ENCODE measurements around the gene PDE4D. TPM values are rescaled to one million over a fixed set of nuclear protein-coding genes. Genes with fewer than 3 reads are reported as not detected.

Gene PDE4D
- polyA plus RNA-seq, 1 donor = 40.8 TPM

GRCh38 chr5:59276325-59276675 is 617.2 kb downstream of the PDE4D start:
- DNase-seq = no peak

DNA sequence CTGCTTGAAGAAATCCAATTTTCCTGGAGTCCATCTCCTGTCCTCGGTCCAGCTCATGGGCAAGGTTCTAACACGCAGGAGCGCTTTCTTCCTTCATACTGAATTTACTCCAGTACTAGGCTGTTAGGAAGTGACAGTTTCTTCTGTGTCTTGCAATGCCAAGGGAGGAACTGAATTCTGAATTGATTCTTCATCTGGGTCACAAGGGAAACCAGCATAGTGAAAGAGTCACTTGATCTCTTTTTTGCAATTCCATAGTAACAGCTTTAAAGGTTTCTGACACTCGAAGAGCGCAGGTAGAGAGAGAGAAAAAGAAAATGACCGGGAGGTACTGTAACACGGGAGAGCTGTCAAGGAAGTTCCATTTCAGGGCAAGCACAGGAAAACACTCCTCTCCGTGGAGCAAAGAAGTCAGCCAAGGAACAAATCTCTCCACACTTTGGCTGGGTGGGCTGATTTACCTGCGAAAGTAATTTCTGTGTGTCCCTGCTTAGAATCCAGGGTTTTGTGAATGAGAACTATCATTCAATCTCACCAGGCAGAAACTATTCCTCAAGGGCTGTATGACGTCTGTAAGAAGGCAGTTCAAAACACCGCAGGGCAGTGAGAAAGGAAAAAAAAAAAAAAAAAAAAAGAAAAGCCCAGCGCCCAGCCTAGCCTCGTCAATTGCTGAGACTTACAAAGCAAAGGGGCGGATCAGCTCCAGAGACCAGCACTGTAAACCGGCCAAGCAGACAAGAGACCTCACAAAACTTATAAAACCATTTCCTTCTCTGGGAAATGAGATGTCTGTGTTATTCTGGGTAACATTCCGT is 617.8 kb downstream of the PDE4D start:
- peak; percentile 82 for DNase-seq

DNA sequence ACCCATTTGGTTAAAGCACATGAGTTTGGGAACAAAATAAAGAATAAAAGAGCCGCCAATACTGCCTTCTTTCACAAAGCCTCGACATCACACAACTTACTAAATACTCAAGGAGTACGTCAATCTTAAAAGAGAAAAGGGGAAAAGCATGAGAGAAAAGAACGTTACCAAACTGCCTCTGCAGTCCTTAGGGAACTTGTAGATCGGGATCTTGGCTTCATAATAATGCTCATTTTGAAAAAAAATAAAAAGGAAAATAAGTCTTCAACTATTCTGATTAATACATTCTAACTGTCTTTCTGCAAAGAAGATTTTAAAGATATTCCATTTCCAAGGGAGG is 618.4 kb downstream of the PDE4D start:
- no peak for DNase-seq

GRCh38 chr5:59274106-59274636 is 619.4 kb downstream of the PDE4D start:
- DNase-seq = no peak

DNA sequence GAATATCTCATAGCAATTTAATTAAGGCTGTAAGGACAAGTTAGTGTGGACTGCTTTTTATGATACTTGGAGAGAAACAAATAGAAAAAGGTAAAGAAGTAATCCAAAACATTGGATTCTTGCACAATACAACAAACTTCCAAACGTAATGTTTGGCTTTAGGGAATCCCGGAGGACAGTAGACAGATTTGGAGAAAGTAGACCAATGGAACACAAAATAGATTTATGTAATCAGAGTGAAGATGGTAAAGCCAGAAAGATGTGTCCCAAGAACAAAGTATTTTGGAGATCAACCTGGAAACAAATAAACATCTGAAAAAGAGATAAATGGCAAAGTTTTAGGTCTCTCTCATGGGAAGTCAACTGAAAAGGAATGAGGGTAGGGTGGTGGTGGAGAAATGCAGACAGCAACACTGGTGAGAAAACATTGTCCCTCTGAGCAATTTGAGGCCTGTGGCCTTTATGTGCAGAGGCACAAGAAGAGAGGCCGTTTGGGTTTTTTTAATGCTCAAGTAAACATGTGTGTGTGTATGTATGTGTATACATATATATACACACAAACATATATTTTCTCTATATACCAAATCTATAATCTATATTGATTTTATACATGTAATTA is 620.6 kb downstream of the PDE4D start:
- no peak for DNase-seq

DNA sequence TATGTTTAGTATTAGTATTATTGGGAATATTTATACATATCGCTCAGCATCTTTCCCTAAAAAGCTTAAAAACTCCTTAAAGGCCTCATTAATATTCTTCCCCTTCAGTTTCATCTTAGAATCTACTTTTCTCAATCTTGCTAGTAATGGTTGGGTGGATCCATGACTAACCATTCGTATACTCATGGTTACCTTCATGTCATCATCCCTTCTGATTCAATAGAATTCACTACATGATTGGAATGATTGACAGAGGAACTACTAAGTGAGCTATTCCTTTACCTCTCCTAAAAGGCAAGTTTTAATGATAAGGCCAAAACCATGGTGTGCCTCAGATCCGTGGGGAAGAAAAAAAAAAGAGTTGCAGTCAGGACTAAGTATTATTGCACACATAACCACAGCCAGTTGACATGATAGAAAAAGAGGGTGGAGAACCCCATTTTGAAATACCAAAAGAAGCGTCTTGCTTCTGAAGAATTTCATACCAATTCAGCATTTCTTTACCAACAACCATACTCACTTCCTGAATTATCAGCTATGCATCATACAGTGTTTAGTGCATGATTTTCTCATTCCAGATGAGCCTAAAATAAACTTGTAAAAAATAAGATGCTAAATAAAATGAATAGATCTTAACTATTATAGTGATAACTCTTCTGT is 624.6 kb downstream of the PDE4D start:
- DNase-seq = no peak

DNA sequence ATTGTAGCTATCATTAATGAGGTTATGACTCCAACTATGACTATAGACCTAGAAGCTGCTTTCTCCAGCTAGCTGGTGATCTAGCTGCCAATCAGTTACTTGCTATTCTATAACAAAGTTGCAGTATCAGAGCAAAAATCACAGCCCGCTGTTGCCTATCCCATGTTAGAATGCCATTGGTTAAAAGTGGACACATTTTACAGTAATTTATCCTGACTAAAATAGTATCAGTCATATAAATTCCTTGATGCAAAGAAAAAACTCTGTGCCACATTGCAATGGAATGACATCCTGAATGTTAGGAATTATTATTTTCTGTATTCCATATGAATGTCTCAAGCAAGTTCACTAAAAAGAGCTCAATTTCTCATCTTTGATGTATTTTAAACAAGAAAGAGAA is 626.5 kb downstream of the PDE4D start:
- no peak for DNase-seq

DNA sequence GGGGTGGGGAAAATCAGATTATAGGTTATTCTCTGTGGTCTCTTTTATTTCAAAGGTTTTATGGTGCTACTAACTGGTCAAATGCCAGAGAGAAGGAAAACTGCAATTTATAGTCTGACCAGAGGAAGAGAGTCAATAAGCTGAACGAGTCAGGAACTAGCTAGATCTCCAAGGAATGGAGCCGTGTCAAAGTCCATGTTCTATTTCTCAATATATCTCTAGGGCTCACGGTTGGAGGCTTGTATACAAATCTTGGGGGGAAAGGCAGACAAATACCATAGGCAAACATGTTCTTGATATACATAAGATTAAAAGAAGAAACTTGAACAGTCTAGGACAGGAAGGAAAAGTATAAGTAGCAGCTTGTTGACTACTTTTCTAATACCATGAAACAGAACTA is 627.1 kb downstream of the PDE4D start:
- no peak for DNase-seq

GRCh38 chr5:59264639-59265245 is 628.8 kb downstream of the PDE4D start:
- DNase-seq = no peak

DNA sequence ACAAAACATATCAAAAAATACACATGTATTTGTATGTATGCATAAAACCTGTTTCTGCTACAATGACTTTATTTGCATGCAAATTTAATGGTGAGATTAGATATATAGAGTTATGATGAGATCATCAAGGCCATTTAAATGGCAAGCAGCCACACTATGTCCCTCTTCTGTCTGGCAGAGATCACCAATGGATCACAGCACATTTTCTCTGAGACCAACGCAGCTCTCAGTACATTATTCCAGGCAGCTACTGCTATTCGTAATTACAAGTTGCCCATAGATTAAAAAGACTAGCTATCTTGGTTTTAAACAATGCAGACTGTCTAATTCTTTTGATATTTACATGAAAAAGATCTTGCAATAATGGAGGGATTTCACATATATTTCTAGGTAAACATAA is 629.5 kb downstream of the PDE4D start:
- no peak for DNase-seq

DNA sequence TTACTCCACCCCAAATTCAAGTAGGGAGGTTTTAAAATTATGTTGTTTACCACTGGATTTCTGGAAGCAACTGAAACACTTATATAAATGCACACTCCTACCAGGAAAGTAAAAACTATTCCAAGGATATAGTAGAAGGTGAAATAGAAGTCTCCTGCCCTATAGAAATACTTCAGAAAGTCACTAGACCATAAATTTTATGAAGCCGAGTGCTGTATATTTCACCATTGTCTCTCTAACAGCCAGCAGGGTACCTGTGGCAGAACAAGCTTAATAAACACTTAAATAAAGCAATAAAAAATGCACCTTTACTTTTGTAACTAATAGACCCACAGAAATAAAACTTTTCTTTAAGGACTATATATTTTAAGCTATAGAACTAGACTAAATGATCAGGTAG is 631.6 kb downstream of the PDE4D start:
- no peak for DNase-seq

DNA sequence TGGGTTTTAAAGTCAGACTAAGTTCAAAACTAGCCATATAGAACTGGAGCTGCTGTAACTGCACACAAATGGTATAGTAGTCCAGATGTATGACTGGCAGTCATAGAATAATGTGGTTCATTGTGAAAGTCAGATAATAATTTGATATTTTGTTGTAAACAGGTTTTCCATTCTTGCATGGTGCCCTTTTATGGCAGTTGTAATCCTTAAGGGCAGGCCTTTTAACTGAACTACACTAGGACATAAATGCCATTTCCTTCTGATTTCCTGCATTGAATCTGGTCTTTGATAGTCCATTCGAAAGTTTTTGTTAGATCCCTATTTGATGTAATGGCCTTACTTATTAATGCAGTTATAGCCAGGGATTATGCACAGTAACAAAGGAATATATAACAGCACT is 632.6 kb downstream of the PDE4D start:
- no peak for DNase-seq

DNA sequence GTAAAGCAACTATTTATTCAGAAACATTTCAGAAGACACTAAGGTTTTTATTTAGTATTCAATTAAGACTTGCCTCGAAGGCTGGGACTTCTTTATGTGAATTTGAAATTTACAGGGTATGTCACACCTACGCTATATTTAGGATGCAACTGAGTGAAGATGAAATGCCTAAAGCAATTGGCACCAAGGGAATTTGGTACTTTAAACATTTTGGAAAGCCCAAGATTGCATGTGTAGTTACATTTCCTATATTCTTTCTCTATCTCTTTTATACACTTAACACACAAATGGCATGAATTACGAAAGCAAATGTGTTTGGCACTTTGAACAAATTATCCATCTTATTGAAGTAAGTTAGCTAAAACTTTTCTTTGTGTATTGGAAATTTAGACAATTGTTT is 633.3 kb downstream of the PDE4D start:
- no peak for DNase-seq

DNA sequence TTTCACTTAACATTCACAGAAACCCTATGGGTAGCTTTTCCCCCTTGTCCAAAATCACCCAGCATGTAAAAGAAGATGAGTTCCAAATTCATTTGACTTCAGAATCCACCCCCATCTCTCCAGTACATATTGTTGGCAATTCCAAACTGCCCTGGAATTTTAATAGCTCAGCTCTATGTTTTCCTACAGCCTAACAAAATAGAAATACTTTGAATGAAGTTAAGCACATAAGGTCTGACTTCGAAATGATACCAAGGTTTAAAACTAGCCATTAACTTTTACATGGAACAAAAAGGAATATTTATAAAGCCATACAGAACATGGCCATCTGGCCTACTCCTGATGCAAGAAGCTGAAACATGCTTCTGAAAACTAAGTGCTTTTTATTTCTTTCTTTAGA is 634.3 kb downstream of the PDE4D start:
- no peak for DNase-seq

DNA sequence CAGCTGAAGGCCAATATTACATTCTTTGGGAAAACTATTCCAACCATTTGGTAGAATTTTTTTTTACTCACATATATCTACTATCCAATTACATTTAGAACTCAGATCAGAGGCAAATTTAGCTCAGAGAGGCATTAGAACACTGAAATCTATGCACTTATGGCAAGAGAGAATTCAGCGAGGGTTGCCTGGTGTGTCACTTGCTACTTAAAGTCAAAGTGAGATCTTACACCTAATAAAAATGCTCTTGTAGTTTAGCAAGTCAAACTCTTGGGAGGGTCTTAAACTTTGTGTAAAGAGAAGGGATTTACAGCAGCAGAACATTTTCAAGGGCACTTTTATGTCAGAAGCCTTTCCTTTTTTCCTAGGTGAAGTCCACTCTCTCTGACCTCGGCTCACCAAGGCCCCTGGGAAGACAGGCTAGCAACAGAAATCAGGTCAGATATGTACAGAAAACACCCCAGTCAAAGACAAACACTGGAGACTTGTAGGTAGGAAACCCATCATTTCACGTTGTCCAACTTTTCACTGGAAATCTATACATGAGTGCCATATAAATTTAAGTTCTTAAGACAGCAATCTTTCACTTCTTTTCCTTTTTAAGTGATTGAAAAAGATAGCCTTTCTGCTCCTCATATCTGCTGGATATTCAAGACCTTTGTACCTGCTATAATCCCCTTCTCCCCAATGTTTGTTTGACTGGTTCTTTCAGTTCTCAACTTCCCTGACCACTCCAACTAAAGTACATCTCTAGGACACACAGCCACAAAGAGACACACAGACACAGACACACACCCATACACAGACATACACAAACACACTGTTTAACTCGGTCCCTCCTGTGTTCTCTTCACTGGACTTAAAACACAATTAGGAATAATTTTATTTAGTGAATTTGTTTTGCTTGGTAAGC is 635.8 kb downstream of the PDE4D start:
- DNase-seq = no peak

GRCh38 chr5:59256331-59256730 is 637.2 kb downstream of the PDE4D start:
- DNase-seq = no peak

GRCh38 chr5:59254055-59254687 is 639.4 kb downstream of the PDE4D start:
- no peak for DNase-seq

- no peak for DNase-seq
Observed at GRCh38 chr5:59253625-59254024, 639.9 kb downstream of the PDE4D start.

DNA sequence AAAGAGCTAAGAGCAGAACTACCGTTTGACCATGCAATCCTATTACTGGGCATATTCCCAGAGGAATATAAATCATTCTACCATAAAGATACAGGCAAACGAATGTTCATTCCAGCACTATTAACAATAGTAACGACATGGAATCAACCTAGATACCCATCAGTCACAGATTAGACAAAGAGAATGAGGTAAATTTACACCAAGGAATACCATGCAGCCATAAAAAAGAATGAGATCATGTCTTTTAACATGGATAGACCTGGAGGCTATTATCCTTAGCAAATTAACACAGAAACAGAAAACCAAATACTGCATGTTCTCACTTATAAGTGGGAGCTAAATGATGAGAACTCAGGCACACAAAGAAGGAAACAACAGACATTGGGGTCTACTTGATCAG is 641.9 kb downstream of the PDE4D start:
- DNase-seq = no peak

DNA sequence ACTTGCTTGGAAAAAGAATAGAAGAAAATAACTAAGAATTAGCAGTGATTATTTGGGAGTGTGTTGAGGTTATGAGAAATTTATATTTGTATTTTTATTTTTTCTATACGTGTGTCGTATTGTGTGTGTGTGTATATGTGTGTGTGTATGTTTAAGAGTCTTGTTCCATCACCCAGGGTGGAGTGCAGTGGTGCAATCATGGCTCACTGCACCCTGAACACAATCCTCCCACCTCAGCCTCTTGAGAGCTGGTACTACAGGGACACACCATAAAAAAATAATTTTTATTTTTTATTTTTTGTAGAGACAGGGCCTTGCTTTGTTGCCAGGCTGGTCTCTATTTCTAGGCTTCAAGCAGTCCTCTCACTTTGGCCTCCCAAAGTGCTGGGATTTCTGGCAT is 643.8 kb downstream of the PDE4D start:
- no peak for DNase-seq

- no peak for DNase-seq
Observed at GRCh38 chr5:59249160-59249559, 644.4 kb downstream of the PDE4D start.

DNA sequence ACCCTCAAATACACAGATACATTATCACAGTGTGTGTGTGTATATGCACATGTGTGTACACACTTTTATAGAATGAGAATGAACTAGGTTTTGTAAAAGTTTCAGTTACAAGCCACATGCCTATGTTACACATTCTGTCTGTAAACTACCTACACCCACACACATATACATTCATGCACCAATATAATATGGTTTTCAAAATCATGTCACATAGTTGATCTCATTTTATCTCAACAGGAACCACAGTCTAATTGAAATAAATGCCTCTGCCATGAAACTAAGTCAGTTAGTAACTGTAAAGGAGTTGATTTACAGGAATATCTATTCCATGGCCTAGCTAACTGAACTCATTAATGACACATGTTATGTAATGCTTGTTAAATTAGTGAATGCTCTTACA is 646.6 kb downstream of the PDE4D start:
- DNase-seq = no peak

Measured in hindlimb muscle (tissue), 1 donor.